Stimulated activated CD8-positive, alpha-beta memory T cell treated with anti-CD3 and anti-CD28 coated beads, Interleukin-2, amount 100 ng/mL, for 48 hours (primary cell): Measurements from ENCODE around the gene FAM13B.
A peak's percentile ranks its signal among the peaks of the same experiment; 100 is the strongest.
"Not testable (repeated sequence)": the region's sequence is repeated elsewhere in the genome, so short reads cannot be mapped to it uniquely, and the experiment has no call there.

Source experiments
- DNase-seq, 2 donors: peaks; one replicate each; pipeline ENCODE4 v3.0.0-alpha.2; 2020; ENCODE audit warnings: low read depth in 2 of 2

The FAM13B gene

DNA sequence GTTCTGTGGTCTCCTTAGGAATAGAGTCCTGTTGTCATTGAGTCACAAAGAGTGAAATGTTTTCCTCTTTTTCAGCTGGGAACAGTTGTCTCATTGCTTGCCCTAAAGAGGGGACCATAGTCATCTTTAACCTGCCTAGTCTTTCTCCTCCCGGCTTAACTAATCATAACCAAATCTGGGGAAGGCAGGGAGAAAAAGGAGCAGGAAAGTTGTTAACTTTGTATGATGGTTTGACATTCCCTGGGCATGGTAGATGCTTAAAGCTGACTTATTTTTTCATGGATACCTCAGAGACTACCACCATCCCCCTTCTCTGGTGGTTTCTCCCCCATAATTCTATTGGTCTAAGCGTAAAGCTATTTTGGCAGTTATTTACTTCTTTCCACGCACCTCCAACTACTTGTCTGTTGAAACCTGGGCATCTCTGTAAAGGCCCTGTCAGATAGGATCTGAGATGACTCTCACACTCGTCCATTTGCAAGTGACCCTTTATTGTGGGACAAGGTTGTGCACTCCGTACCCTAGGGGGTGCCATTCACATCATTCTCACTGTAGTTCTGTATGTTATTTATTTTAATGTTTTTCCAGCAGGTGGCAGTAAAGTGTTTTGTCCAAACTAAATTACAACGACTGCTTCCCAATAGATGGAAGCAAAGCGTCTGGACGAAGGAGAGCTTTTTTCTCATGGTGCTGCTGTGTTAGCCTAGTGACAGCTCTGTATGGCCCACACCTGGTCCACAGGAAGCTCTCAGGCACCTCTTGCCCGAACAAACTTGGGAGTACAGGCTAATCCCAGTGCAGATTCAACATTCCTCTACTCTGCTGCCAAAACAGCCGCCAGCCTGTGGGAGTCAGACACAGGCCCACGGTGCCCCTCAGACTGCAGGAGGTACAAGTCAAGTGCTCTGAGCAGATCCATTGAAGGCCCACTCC, 3.0 kb upstream of the FAM13B start:
- DNase-seq = peak; percentile 27 to 33

DNA sequence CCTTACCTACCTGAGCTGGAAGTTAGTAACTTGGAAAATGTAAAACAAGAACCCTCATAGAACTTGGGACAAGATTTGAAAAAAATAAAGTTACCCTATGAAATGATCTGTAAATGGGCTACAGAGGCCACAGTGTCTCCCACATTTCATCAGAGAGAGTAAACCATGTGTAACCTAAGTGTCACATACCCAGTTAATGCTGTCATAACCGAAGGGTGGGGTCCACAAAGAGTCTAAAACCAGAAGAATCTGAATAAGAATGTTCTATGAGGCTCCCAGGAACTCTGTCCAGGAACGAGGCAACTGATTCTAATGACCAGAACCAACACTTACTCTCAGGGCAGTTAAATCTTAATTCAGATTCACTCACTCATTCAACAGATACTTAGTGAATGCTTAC, 1.0 kb upstream of the FAM13B start:
- no peak for DNase-seq

DNA sequence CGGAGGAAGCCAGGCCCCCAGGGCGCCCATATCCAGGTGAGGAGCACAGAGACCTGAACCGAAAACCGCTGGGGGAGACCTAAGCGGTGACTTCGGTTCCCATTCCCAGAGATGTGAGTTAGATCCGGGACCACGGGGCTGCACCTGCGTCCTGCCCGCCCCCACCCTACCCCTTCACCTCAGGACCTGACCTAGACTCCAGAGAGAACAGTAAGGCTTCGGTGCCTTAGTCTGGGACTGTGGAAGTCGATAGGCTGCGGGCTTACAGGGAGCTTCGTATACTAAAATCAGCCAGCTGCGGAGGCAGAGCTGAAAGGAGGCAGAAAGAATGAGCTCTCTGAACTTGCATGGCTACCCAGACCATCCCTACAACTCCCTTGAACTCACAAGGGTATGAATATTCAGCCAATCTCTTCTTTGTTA, 518 bp upstream of the FAM13B start:
- DNase-seq = no peak

DNA sequence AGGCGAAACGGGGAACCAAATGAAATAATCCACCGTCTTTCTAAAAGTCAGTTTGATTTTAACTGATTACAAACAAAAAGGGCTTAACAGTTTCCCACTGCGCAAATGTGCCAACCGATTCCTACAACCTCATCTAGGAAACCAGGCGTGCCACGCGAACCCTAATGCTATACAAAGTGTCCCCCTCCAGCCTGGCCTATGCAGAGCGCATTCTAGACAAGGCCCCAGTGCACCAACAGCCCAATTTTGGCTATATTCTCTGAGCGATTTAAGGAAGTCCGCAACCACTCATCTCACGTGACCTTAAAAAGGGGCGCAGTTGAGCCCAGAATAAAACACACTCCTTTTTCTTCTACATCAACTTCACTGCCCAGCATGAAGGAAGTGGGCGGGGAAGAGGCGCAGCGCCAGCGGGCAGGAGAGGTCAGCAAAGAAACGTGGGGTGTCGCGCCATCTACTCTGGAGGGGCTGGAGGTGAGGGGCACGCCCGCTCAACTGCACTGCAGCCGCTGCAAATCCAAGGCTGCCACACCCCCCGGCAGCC, 779 bp downstream of the FAM13B start:
- peak in 1 of 2 donors; percentile 39 for DNase-seq

DNA sequence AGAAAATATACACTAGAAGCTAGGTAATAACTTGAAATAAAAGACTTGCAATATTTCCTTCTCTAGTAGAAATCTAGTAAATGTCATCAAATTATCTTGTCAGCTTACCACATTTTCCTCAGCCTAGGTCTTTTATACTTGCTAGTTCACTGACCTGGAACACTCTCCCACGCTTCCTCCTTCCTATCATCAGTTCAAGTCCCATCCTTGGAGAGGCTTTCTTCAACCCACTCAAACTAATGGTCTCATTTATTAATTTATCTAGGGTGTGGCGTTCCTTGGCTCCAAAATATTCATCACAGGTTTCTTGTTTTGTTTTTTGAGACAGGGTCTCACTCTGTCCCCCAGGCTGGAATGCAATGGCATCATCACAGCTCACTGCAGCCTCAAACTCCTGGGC, 2.9 kb downstream of the FAM13B start:
- no peak for DNase-seq

DNA sequence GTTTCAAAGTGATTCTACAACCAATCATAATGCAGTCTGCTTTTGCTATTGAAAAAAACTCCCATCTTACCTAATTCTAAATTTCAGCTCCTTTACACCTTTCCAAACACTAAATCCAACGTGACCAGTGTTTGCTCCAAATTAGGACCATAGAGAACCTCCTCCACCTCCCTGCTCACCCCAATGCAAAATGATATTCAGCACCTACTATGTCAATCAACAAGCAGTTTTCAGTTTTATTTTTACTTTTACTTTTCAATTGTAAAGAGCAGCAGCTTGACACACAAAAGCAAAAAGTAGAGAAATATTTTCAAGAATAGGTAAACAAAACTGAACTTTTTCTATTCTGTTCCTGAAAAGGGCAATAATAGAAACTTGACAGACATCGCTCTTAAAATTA, 3.4 kb downstream of the FAM13B start:
- no peak for DNase-seq

DNA sequence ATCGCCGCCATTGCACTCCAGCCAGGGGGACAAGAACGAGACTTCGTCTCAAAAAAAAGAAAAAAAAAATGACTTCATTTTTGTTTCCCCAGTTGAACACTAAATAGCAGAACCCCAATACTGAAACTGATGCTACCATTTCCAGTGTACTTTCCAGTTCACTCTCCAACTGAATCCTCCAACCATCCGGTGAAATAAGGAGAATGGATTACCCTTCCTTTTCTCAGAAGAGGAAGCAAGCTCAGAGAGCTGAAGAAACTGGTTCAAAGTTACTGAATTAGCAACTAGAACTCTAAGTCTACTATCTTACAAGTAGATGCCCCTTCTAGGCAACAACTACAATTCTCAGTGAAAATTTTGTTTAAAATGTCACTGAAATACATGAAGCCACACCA, 3.9 kb downstream of the FAM13B start:
- no peak for DNase-seq

DNA sequence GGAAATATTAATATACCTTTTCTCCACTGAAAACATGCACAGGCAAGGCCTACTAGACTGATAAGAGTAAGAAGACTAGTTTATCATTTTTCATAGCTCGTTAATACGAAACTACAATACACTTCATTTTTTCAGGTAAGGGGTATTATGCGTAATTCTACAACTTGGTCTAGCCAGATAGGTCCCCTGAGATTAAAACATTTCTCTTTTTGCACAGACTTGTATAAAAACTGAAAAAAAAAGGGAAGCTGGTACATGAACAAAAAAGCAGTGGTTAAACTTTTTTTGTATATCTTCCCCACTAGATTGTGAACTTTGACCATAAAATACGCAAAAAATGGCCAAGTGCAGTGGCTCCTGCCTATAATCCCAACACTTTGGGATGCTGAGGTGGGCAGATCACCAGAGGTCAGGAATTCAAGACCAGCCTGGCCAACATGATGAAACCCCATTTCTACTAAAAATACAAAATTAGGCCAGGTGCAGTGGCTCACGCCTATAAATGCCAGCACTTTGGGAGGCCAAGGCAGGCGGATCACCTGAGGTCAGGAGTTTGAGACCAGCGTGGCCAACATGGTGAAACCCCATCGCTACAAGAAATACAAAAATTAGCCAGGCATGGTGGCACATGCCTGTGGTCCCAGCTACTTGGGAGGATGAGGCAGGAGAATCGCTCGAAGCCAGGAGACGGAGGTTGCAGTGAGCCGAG, 4.5 kb downstream of the FAM13B start:
- not testable (repeated sequence) for DNase-seq

DNA sequence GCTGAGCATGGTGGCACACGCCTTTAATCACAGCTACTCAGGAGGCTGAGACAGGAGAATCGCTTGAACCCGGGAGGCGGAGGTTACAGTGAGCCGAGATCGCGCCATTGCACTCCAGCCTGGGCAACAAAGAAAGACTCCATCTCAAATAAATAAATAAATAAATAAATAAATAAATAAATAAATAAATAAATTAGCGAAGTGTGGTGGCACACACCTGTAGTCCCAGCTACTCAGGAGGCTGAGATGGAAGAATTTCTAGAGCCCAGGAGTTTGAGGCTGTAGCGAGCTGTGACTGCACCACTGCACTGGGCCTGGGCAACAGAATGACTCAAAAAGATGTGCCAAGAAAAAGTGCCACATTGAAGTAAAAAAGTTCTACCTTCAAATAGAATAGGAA, 6.1 kb downstream of the FAM13B start:
- not testable (repeated sequence) for DNase-seq

DNA sequence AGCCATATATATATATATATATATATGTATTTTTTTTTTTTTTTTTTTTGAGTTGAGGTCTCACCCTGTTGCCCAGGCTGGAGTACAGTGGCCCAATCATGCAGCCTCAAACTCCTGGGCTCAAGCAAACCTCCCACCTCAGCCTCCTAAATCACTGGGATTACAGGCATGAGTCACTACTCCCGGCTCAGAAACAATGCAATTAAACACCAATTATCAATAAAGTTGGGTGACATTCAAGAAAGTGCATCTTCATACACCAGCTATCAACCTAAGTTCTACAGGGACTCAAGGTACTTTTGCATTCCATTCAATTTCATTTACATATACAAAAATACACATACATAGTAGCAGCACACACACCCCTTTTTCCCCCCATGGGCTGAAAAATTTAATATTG, 7.6 kb downstream of the FAM13B start:
- no peak for DNase-seq

DNA sequence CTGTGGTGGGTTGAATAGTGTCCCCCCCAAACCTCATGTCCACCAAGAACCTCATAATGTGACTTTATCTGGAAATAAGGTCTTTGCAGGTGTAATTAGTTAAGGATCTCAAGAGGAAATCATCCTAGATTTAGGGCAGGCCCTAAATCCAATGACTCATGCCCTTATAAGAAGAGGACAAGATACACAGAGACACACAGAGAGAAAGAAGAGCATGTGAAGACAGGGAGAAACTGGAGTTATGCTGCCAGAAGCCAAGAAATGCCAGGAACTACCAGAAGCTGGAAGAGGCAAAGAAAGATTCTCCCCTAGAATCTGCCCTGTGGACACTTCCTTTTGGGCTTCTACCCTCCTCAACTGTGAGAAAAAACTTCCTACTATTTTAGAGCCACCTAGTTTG, 8.8 kb downstream of the FAM13B start:
- no peak for DNase-seq

DNA sequence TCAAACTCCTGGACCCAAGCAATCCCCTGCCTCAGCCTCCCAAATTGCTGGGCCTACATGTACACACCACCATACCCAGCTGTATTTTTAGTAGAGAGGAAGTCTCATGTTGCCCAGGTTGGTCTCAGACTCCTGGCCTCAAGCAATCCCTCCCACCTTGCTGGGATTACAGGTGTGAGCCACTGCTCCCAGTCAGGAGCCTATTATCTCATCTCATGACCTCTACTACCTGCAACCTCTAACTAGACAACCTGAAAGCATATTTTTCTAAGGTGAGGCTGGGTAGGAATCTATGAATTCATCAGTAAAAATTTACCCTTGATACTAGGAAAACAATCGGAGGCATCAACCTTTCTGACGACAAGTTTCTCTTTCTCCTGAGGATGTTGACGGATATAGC, 10.0 kb downstream of the FAM13B start:
- no peak for DNase-seq

DNA sequence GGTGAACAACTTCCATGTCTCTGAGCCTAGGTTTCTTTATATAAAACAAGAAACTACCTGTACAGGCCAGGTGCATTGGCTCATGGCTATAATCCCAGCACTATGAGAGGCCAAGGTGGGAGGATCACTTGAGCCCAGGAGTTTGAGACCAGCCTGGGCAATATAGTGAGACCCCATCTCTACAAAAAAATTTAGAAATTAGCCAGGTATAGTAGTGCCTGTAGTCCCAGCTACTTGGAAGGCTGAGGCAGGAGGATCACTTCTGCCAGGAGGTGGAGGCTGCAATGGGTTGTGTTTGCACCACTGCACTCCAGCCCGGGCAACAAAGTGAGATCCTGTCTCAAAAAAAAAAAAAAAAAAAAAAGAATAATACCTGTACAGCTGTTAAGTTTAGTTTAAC, 11.1 kb downstream of the FAM13B start:
- no peak for DNase-seq

DNA sequence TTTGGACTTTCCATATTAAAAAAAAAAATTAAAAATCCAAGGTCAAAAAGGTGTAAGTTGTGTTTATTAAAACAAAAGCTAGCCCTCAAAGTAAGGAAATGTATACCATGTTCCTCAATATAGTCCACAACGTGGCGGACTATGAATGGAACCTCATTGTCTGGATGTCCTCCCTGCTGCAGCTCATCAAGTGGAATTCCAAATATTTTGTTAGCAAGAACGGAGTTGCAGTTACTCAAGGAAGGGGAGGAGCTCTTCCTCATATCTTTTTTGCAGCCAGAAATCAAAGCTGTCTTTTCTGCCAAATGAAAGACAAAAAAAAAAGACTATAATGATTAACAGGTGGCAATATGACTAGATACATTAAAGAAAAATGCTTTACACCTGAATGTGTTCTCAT, 14.0 kb downstream of the FAM13B start:
- DNase-seq = no peak

DNA sequence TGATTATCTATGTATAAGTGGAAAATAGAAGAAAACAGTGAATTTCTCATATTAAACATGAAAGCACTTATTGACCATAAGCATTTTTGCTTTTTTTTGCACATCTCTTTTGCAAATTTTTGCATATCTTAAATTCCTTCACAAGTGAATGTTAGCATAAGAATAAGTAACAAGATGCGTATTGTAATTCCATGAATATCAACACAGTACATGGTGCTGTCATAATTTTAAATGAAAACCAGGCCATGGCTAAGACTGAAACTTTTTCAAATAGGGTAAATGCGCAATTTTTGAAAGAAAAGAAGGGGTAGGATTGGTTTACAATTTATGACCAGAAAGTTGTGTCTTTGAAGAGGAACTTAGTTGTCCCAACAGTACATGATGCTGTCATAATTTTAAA, 17.0 kb downstream of the FAM13B start:
- no peak for DNase-seq

DNA sequence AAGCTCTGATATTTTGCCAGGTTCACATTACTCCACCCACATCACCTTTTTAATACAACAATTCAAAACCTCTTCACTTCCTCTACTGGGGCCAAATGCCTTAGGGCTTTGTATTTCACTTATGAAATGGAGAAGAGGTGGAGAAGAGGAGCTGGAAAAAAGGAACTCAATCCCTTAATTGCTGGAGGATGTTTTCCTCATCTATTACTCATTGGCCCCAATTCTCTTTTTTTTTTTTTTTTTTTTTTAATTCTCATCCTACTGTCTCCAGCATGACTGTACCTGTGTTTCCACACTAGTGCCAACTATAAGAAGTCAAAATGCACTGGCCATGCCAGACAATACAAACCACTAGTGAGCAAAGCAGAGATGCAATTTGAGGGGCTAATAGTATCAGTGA, 20.9 kb downstream of the FAM13B start:
- no peak for DNase-seq

DNA sequence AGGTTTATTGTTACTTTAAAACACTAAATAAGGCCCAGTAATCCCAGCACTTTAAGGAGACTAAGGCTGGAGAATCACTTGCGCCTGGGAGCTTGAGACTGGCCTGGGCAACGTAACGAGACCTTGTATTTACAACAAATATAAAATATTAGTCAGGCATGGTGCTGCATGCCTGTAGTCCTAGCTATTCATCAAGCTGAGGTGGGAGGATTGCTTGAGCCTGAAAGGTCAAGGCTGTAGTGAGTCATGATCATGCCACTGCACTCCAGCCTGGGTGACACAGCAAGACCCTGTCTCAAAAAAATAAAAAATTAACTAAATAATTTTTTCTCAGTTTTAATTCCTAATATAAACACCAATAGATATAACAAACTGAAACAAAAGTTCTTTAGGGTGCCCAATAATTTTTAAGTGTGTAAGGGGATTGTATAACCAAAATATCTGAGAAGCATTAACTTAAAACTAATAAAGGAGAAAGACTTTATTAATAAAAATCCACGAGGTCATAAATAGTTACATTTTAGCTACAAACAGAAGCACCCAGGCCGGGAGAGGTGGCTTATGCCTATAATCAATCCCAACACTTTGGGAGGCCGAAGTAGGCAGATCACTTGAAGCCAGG, 32.7 kb downstream of the FAM13B start:
- no peak for DNase-seq

DNA sequence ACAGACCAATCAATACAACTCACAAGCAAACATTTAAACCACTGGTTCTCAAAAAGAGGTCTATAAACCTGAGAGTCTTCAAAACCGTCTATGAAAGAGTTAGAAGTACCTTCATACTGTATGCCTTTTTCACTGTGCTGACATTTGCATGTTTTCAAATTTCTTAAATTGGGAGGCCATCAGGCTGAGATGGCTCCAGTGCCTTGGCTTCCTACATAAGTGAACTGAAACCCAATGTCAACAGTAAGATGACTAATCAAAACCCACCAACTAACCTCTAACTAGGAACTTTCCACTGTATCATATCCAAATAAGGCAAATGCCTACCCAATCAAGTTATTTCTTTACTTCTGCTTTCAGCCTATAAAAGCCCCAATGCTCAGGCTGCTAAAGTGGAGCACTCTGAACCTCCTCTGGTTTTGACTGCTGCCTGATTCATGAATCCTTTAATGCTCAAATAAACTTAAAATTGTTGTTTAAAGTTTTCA, 35.1 kb downstream of the FAM13B start:
- DNase-seq = no peak

DNA sequence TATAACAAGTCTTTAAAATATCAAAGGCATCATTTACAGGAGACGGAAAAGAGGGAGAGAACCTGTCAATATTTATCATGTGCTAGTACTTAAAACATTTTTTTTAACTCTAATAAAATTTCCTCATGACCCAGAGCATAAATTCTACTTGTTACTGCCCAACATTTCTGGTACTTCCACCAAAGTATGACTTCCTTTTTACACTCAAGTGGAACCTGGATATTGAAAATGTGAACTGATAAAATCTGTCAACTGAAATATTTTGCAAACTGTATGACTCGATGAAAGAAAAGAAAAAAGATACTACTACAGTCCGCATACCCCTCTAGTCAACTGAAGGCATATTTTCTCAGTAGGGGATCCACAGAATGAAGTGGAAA, 37.1 kb downstream of the FAM13B start:
- no peak for DNase-seq

DNA sequence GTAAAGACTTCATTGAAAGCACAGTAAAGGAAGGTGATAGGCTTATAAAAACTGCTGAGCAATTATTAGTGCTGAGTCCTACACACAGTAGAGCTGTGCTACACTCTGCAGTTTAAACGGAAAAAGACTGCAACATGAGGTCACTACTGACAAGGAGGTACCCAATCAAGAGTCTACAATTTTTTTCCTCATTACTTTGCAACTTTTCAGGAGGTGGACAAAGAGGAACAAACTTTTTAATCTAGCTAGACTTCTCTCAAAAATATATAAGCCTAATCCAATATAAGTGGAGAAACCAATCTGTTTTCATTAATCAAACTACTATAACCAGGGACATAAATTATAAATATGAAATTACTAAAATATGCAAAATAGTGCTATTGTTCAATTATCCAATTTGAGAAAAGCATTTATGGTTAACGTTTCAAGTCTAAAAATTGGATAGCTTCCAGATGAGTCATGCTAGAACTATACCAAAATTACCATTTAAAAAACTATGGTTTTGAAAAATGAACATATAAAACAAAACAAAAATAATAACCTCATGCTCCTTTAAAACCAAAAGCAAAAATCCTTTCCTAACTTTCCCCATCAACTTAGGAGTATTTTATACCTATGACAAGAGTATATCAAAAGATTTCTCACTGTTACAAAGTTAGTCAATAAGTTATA, 37.7 kb downstream of the FAM13B start:
- no peak for DNase-seq

DNA sequence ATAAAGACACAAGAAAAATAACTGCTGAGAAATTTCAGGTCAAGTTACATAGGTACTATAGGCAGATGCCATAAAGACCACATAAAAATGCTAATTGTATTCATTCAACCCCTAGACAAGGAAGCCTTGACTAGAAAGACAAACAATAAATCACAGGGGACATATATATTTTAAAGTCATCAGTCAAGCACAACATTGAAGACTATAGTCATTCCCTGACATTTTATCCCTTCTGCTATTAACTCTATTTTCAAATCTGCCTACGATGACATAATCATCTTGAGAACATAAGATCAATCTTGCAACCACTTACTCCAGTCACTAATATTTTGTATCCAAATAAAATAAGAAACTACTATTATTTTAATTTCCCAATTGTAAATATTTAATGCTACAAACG, 38.3 kb downstream of the FAM13B start:
- no peak for DNase-seq

DNA sequence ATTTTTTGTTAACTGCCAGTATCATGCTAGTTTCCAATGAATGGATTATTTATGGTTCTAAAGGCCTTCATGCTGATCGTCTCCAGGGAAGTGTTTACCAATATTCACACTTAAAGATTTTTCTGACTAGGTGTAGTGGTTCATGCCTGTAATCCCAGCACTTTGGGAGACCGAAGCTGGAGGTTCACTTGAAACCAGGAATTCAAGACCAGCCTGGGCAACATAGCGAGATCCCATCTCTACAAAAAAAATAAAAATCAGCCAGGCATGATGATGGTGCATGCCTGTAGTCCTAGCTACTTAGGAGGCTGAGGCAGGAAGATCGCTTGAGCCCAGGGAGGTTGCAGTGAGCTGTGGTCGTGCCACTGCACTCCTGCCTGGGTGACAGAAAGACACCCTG, 43.5 kb downstream of the FAM13B start:
- DNase-seq = no peak
